Measurements from ENCODE around the gene GNG11. TPM values are rescaled to one million over a fixed set of nuclear protein-coding genes. Genes with fewer than 3 reads are reported as not detected.

Gene GNG11
- 10 to 100 TPM; 46.4 to 52.5 (median 48.0) TPM for polyA plus RNA-seq (ENCODE audit: insufficient read length in 3 of 3)

DNA sequence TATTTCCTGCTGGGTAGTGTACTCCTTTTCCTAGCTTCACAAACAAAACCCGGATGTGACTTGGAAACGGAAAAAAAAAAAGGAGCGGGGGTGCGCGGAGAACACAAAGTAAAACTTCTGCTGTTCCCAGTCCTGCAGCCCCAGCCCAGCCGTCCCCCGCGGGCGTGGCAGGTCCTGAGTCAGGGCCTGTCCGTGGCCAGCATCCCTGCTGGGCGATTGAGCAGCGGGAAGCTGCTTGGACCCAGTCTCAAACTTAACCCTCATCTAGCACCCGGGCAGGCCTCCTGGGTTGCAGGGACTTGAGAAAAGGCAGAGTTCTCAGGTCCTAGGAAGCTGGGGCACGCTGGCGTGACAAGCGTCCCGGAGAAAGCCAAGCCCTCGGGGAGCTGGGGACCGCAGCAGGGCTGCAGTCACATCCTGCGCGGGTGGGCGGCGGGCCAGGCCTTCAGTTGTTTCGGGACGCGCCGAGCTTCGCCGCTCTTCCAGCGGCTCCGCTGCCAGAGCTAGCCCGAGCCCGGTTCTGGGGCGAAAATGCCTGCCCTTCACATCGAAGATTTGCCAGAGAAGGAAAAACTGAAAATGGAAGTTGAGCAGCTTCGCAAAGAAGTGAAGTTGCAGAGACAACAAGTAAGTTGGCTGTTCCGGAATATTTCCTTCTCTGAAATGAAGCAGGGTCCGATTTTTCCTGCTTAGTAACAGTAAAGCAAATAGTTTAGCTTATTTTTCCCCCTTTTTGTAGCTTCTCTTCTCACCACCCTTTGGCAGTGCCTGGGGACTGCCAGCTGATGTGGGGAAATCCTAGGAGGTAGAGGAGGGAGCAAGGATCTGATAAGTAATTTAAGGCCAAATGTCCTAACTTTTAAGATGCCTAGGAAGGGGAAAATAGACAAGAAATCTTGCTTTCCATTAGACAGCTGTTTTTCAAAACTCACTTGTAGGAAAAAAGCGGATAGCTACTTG lies at the start of gene GNG11:
Gene GNG11, plus strand, starts transcription at position 129 of the 960 bp plus-strand sequence. Its CDS starts 403 bp downstream, at position 532.
- peak; percentile 54 to 69 (median 60) for DNase-seq (ENCODE audit: low read depth in 3 of 3, low spot score in 2 of 3)

- DNase-seq (ENCODE audit: low read depth in 3 of 3, low spot score in 2 of 3): no peak
Observed at GRCh38 chr7:93873998-93874574, 47.4 kb upstream of the GNG11 start.

GRCh38 chr7:93877742-93878141 lies 43.8 kb upstream of the GNG11 start:
- no peak for DNase-seq (ENCODE audit: low read depth in 3 of 3, low spot score in 2 of 3)

DNA sequence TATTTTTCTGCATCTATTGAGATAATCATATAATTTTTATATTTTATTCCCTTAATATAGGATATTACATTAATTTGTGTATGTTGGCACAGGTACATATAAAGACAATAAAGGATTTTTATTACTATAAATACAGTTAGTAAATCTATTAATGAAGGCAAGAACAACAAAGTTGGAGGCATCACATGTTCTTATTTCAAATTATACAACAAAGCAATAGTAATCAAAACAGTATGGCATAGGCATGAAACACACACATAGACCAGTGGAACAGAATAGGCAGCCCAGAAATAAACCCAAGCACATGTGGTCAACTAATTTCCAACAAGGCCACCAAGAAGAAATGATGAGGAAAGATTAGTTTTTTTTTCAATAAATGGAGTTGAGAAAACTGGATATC lies 42.2 kb upstream of the GNG11 start:
- DNase-seq (ENCODE audit: low read depth in 3 of 3, low spot score in 2 of 3): no peak

GRCh38 chr7:93882468-93882867 lies 39.1 kb upstream of the GNG11 start:
- DNase-seq (ENCODE audit: low read depth in 3 of 3, low spot score in 2 of 3): no peak

GRCh38 chr7:93883078-93883916 lies 38.2 kb upstream of the GNG11 start:
- DNase-seq (ENCODE audit: low read depth in 3 of 3, low spot score in 2 of 3): no peak

- no peak for DNase-seq (ENCODE audit: low read depth in 3 of 3, low spot score in 2 of 3)
Observed at GRCh38 chr7:93883917-93884345, 37.6 kb upstream of the GNG11 start.

- DNase-seq (ENCODE audit: low read depth in 3 of 3, low spot score in 2 of 3): no peak
Observed at GRCh38 chr7:93884541-93884940, 37.0 kb upstream of the GNG11 start.

- no peak for DNase-seq (ENCODE audit: low read depth in 3 of 3, low spot score in 2 of 3)
Observed at GRCh38 chr7:93889261-93889660, 32.3 kb upstream of the GNG11 start.

DNA sequence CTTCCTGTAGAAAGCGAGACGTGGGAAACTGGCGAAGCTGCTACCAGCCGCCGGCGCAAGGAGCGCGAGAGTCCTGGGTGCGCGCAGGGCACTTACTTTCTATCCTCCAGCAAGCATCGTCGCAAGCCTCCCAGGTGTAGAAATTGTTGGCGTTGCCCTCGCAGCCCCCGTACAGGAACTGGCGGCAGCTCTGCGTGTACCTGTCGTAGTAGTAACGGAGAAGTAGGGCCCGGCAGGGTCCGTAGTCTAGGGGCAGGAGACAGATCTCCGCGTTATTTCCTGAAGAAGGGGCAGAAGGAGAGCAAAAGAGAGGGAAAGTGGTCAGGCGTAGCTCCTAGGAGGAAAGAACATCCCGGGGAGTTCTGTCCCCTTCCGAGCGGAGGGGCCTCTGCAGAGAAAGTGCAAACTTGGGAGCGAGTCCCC lies 31.5 kb upstream of the GNG11 start:
- DNase-seq (ENCODE audit: low read depth in 3 of 3, low spot score in 2 of 3): peak; percentile 29 to 41 (median 30)

DNA sequence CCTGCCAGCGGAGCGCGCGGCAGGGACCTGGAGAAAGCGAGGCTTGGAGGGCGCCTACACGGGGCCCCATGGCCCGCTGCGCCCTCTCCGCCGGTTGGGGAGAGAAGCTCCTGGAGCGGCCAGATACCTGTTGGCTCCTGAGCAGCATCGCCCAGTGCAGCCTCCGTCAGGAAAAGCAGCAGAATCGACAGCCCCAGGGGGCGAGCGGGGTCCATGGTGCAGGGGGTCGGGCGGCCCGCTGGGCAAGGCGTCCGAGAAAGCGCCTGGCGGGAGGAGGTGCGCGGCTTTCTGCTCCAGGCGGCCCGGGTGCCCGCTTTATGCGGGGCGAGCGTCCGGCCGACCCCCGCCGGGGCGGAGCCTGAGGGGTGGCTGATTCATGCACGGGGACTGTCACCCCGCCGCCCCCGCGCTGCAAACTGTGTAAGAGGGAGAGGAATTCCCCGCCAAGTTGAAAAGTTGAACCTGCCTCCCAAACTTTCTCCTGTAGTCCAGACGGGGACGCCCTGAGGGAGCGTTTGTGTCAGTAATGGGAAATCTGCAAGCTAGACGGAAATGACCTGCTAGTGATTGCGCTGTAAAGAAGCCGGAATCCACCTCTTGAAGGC lies 31.0 kb upstream of the GNG11 start, which contains the start of gene TFPI2:
Gene TFPI2, minus strand, starts transcription at position 290 of the 605 bp plus-strand sequence. Its CDS starts 75 bp downstream, at position 215.
- peak; percentile 31 to 56 (median 33) for DNase-seq (ENCODE audit: low read depth in 3 of 3, low spot score in 2 of 3)

DNA sequence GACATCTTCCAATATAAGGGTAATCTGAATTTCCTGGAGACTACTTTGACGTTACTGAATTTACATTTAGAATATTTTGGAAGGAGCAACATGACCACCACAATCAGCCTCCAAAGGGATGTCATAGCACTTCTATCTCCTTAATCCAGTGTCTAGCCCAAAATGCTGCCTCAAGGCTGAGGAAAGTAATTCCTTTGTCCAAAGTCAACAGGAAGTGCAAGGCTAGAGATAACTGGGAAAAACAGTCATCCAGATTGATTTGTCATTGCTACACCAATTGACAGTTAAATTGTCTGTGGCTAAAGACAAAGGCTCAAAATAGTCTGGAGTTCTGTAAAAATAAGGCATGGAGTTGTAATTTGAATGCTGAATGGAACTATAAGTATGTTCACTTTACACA lies 27.1 kb upstream of the GNG11 start:
- no peak for DNase-seq (ENCODE audit: low read depth in 3 of 3, low spot score in 2 of 3)

DNA sequence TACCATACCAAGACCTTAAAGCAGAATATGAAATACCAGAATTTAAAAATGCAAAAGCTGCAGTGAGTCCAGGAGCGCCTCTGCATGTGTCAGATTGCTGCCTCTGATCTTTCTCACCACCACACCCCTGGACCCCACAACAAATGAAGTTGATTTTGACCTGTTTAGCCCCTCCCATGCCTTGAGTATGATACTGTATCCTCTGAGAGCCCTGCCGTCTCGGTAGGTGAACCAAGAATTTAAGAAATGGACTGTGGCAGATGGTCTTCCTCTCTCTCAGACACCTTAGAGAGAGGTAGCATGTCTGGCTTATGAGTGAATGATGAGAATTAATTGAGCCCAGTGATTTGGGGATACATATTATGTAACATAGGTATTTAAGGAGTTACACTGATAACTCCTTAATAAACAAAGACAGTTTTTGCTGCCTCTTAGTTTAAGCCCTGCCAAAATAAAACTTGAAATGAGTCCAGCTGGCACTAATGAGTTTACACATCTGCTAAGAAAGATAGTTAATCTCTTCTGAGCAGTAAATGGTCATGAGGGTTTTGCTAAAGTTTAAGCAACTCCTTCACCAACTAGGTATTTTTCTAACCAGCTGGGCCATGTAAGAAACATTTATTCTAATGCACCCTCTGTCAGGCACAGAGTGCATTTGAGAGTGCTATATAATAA lies 26.4 kb upstream of the GNG11 start:
- no peak for DNase-seq (ENCODE audit: low read depth in 3 of 3, low spot score in 2 of 3)

DNA sequence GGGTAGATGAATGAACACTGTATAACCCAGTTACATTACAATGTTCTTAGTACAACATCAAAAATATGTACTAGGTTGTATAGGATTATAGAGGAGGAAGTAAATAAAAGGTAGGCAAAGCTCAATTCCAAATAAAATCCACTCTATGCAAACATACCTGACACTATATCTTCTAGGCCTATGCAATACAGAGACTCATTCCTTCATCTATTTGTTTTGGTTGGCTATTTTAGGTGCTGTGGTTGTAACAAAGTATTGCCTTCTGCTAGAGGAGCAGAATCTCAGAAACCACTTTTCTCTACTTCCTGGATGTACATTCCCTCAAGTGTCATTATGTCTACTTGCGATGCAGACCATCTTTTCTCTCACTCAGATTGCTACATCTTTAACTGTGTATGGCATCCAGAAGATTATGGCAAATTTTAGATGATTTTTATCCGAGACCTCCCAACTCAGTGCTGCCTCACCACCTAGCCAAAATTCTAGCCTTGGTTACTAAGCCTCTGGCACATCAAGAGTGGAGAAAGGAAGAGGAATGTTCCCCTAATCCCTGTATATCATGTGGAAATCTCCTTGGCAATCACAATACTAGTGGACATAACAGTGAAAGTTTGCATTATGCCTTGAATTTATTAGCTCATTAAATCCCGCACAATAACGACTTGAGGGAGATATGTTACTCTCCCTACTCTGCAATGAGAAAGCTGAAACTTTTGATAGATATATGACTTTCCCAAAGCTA lies 25.5 kb upstream of the GNG11 start:
- no peak for DNase-seq (ENCODE audit: low read depth in 3 of 3, low spot score in 2 of 3)

DNA sequence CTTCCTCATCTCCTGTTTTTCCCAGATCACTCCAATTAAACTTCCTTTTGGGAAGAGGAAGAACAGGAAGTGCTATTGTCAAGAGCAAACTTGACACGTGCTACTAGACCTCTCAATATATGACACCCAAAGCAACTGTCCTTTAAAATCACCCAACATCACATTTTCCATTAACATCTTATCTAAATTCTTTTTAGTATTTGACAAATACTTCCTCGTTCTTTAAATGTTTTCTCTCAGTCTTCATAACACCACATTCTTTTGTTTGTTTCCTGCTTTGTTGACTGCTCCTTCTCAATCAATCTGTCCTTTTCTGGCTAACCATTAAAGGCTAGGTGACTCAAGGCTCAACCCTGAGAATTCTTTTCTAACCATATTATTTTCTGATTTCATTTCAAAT lies 23.9 kb upstream of the GNG11 start:
- DNase-seq (ENCODE audit: low read depth in 3 of 3, low spot score in 2 of 3): no peak

DNA sequence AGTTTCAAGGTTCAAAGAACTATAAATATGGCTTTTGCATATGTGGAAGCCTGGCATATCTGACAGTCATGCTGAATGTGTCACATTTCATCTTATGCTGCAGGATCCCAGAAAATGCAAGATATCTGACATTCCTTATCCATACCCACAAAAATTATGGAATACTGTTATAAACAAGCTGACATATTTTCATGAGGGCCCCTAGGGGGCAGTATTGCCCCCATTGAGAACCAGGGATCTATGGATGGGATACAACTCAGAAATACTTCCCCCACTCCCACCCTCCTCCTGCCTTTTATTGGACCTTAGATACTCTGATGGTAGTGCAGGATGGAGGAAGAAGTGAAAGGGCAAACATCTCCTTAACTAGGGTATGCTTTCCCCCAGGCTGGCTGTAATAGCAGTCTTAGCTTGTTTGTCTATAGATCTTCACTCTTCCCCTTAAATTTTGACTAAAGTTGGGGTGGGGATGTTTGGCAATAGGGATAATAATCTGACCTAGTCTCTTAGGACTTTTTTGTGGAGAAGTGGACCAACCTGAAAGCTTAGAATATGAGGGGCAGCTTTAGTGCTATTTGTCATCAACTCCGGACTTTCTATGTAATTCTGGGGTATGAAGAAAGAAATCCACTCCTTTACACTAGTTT lies 18.6 kb upstream of the GNG11 start:
- DNase-seq (ENCODE audit: low read depth in 3 of 3, low spot score in 2 of 3): no peak

DNA sequence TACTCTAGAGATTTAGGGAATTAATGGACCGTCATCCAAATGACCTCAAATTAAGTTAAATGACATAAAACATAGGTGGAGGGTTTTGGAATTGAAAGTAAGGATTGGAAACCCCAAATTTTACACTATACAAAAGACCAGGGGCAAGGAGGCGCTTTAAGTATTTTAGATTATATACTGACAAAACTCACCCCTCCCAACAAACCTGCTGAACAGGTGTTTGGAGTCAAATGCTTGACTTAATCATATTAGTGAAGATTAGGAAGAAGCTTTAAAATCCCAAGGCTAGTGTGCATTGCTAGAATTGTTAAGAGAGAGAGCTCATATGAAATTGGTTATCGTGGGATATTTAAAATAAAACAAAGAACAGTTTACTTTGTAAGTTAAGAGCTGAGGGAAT lies 15.3 kb upstream of the GNG11 start, which contains the start of gene GNGT1:
Gene GNGT1, plus strand, starts transcription at position 301 of the 400 bp plus-strand sequence. CDS start 180 bp downstream, outside the sequence.
- no peak for DNase-seq (ENCODE audit: low read depth in 3 of 3, low spot score in 2 of 3)

All from right renal cortex interstitium (tissue), 3 donors.